Epithelial cell of esophagus (primary cell): ENCODE data around the gene SHISAL1.

ENCODE experiments used
- DNase-seq: peaks from one replicate; pipeline ENCODE4 v3.0.0; 2010; ENCODE audit warnings: low read depth
- H3K4me3 ChIP-seq: 2 replicates; pipeline ENCODE4 v1.5.1; 2011; ENCODE audit warnings: mild to moderate bottlenecking, low read length, control low read depth
- CTCF ChIP-seq: IDR thresholded peaks from 2 replicates; pipeline ENCODE4 v1.5.1; 2011; ENCODE audit warnings: low read depth, mild to moderate bottlenecking, low read length, control low read depth, inconsistent platforms; ENCODE audit not compliant: insufficient read depth; ENCODE audit errors: missing control alignments

SHISAL1 gene

GRCh38 chr22:44203203-44203602 lies 109.5 kb downstream of the SHISAL1 start:
- no peak for DNase-seq
- no peak overlapping the region for H3K4me3 ChIP-seq
- no peak for TF ChIP-seq CTCF

GRCh38 chr22:44202261-44202789 lies 110.4 kb downstream of the SHISAL1 start:
- no peak overlapping the region for H3K4me3 ChIP-seq
- no peak for TF ChIP-seq CTCF
- DNase-seq = no peak

DNA sequence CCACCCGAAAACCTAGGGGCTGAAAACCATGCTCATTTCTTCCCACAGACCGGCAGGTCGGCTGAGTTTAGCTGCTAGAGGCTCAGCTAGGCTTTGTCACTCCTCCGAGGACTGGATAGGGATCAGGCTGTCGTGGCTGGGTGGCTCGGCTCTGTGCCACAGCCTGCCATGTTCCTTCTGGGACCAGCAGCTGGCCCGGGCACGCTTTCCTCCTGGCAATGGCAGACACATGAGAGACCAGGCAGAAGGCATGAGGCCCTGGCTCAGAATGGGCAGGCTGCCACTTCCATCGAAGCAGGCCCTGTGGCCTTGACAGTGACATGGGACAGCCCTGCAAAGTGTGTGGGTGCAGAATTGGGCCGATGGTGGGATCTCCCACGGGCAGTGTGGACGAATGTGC lies 111.1 kb downstream of the SHISAL1 start:
- H3K4me3 ChIP-seq = no peak overlapping the region
- TF ChIP-seq CTCF = no peak
- DNase-seq = no peak

DNA sequence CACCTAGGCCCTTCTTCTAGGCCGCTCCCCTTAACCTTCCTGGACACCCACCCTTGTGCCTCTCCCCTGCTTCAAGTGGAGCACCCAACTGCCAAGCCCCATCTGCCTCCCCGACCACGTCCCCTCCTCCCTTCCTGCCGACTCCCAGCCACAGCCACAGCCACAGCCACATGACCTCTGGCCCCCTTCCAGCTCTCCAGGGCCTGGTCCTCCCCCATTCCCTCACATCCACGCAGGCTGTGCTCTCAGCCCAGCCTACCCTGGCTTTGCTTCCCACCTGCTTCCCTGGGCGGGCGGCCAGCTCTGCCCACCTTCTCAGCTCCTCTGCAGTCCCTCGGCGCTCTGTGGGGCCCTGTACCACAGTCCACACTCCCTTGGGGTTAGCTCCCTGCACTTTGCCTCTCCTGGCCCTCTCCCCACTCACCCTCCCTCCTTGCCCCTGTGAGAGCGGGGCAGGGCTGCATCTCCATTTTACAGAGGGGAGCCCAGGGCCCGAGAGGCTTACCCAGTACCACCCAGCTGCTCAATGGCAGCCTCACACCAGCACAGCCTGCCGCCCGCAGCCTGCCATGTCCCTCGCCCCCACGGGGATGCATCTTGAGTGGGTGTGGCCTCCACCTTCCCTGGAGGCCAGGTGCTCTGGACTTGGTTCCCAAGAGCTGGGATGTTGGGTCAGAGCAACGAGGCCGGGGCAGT lies 111.7 kb downstream of the SHISAL1 start:
- no peak for DNase-seq
- no peak overlapping the region for H3K4me3 ChIP-seq
- TF ChIP-seq CTCF = no peak

DNA sequence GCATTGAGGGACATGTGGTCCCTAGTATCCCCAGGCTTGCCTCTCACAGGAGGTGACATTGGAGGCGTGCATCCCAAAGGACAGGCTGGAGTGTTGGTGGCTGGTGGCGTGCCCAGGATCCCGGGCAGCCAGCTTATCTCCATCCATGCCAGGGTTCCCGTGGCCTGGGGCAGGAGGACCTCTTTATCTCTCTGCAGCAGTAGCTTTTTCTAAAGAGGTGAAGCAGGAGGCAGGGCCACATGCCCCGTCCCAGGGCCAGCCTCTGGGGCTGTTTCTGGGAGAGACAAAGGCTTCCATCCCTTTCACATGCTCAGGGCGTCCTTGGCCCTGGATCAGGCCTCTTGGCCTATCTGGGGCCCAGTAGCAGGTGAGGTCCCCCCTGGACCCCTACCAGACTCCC lies 112.3 kb downstream of the SHISAL1 start:
- H3K4me3 ChIP-seq = no peak overlapping the region
- TF ChIP-seq CTCF = no peak
- no peak for DNase-seq

GRCh38 chr22:44199866-44200265 lies 112.9 kb downstream of the SHISAL1 start:
- H3K4me3 ChIP-seq = no peak overlapping the region
- no peak for DNase-seq
- no peak for TF ChIP-seq CTCF

DNA sequence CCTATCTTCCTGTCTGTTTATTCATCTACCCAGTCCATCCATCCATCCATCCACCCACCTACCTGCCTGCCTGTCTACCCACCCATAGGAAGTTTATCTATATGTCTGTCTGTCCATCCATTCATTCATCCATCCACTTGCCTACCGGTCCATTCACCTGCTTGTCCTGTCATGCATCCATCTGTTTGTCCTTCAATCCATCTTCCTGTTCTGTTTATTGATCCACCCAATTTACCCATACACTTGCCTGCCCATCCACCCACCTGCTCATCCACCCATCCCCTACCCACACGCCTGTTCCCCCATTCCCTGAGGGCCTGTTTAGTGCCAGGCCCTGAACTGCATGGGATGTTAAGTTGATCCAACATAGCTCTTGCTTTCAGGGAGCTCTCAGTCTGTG lies 113.6 kb downstream of the SHISAL1 start:
- TF ChIP-seq CTCF = no peak
- no peak overlapping the region for H3K4me3 ChIP-seq
- DNase-seq = no peak
